ENCODE results near the gene TBX5. TPM values are rescaled to one million over a fixed set of nuclear protein-coding genes. Genes with fewer than 3 reads are reported as not detected.

The TBX5 gene
- total and polyA plus RNA-seq, 9 of the 15 experiments (the other 6 are each of a cell fraction or from before 2014, with no cell fraction given) = not detected

- FAIRE-seq (no peak), ATAC-seq (no peak), DNase-seq (ENCODE audit: extremely low read depth in 1 of 4, low spot score in 3 of 4) (no peak)
- Histone ChIP-seq H3K4me3 (no peak overlapping the region), H3K9me3 (replicated peaks; ENCODE audit: control insufficient read depth, insufficient read depth, low read depth, low read length) (no peaks in the 10 kb centered on the region), H4K20me1 (replicated peaks; ENCODE audit: control insufficient read depth, insufficient read depth, low read length) (no peaks in the 10 kb centered on the region), H3K36me3 (ENCODE audit: control insufficient read depth, insufficient read depth, low read length) (no peaks in the 10 kb centered on the region), H3K9me1 (ENCODE audit: control insufficient read depth, insufficient read depth, low read length) (no peaks in the 10 kb centered on the region), H3K27me3 (ENCODE audit: control insufficient read depth in 2 of 2, insufficient read depth in 2 of 2, low read length in 2 of 2) (no peaks in the 10 kb centered on the region), H3K4me2 (ENCODE audit: insufficient read depth, low read length) (no peak overlapping the region), H3K4me1 (replicated peaks in 1 of 2; ENCODE audit: control insufficient read depth in 2 of 2, insufficient read depth in 2 of 2, low read length in 2 of 2) (no peaks in the 10 kb centered on the region), H3K27ac (ENCODE audit: extremely low read depth, low read depth, low read length) (no peak overlapping the region), H3K79me2 (ENCODE audit: control insufficient read depth, insufficient read depth, low read length) (no peaks in the 10 kb centered on the region), H3K9ac (ENCODE audit: insufficient read depth in 1 of 2, low read depth in 2 of 2, low read length in 2 of 2) (no peak overlapping the region), H2AFZ (ENCODE audit: low read depth, low read length) (no peak overlapping the region)
- in situ Hi-C loops (cut with MboI) (no loop called here), intact Hi-C loops (cut with micrococcal nuclease) (no loop called here)
- no TSS peak for BruUV-seq (replicated peaks)
- WGBS (ENCODE audit: insufficient coverage, low coverage, missing lambda C conversion rate) = 0% methylated on average over 3 of the region's 3 CpGs
- ChIA-PET POLR2A (interaction anchor here (1.2 kb wide), 1 partner anchor 10 kb away, joined by 3 read pairs; no protein-coding TSS in a partner anchor), CTCF (ENCODE audit: low intra/inter-chr PET ratio) (no interaction called here)
- TF ChIP-seq E4F1 (CRISPR knock-in tag; IDR thresholded peaks at IDR 0.05; ENCODE audit: borderline replicate concordance) = no peak
- TF ChIP-seq NR2F6 (CRISPR knock-in tag; IDR thresholded peaks at IDR 0.05) = no peak
- TF ChIP-seq CTBP1 (IDR thresholded peaks at IDR 0.05; ENCODE audit: borderline replicate concordance) = no peak
- TF ChIP-seq ZNF589 (CRISPR knock-in tag; IDR thresholded peaks at IDR 0.05; ENCODE audit: low read depth) = no peak
- no peak for TF ChIP-seq CAMTA2 (CRISPR knock-in tag; conservative IDR thresholded peaks at IDR 0.05)
- no peak for TF ChIP-seq MECOM (CRISPR knock-in tag; IDR thresholded peaks at IDR 0.05)
- TF ChIP-seq CCNT2 (IDR thresholded peaks at IDR 0.05; ENCODE audit: borderline replicate concordance, extremely low read depth, insufficient read length, low read depth, low read length) = no peak
- TF ChIP-seq PTBP1 (IDR thresholded peaks at IDR 0.05; ENCODE audit: low read depth, low read length) = no peak
- no peak for TF ChIP-seq HDAC8 (tag; IDR thresholded peaks at IDR 0.05)
- no peak for TF ChIP-seq ZNF551 (CRISPR knock-in tag; IDR thresholded peaks at IDR 0.05)
- no peak for TF ChIP-seq NFE2L1 (tag; IDR thresholded peaks at IDR 0.05; ENCODE audit: borderline replicate concordance, low read depth)
- TF ChIP-seq PATZ1 (CRISPR knock-in tag; IDR thresholded peaks at IDR 0.05; ENCODE audit: borderline replicate concordance) = no peak
- no peak for TF ChIP-seq SETDB1 (IDR thresholded peaks at IDR 0.05; ENCODE audit: low read length)
These were observed 58.1 kb downstream of the TBX5 start for GRCh38 chr12:114347861-114348260.
